SK-N-MC (cell line): ENCODE data around the gene PLBD2.

ENCODE experiments used
- DNase-seq: peaks from one replicate; pipeline ENCODE4 v3.0.0-alpha.2; 2011; ENCODE audit warnings: low read depth, low spot score
- H3K27ac ChIP-seq: fragments of 200-600 bp; sonication (generic); 2 replicates; pipeline ENCODE4 v1.5.1; 2016; ENCODE audit warnings: mixed run types
- H3K36me3 ChIP-seq: fragments of 200-600 bp; sonication (generic); 2 replicates; pipeline ENCODE4 v1.6.1; 2017; ENCODE audit warnings: antibody characterized with exemption, low read length, mixed read lengths; ENCODE audit not compliant: insufficient read depth
- H3K4me3 ChIP-seq: fragments of 200-600 bp; sonication (generic); 2 replicates; pipeline ENCODE4 v1.5.1; 2016
- H3K9ac ChIP-seq: fragments of 200-600 bp; sonication (generic); 2 replicates; pipeline ENCODE4 v1.8.0; 2017; ENCODE audit warnings: mixed run types, mixed read lengths; ENCODE audit not compliant: insufficient read length
- H3K9me3 ChIP-seq: fragments of 200-600 bp; sonication (generic); 2 replicates; pipeline ENCODE4 v1.6.1; 2017; ENCODE audit warnings: low read depth, mild to moderate bottlenecking, antibody characterized with exemption, low read length, moderate library complexity, mixed read lengths
- EZH2 ChIP-seq: fragments of 200-600 bp; sonication (generic); IDR thresholded peaks from one replicate; pipeline ENCODE4 v1.6.1; 2017; ENCODE audit warnings: antibody characterized with exemption
- FOXP2 ChIP-seq: optimal IDR thresholded peaks from 2 replicates; pipeline ENCODE3; 2011; ENCODE audit warnings: mild to moderate bottlenecking, moderate library complexity; ENCODE audit not compliant: insufficient read depth; ENCODE audit errors: extremely low read length, control extremely low read depth
- POLR2AphosphoS5 ChIP-seq: IDR thresholded peaks from 2 replicates; pipeline ENCODE4 v1.6.1; 2012; ENCODE audit warnings: mild to moderate bottlenecking, low read depth, low read length, borderline replicate concordance

Gene PLBD2

GRCh38 chr12:113385282-113385882 lies 27.0 kb downstream of the PLBD2 start:
- no peak for TF ChIP-seq POLR2AphosphoS5
- TF ChIP-seq FOXP2 = no peak
- TF ChIP-seq EZH2 = no peak
- no peak for DNase-seq
- Histone ChIP-seq H3K27ac (no peak overlapping the region), H3K9me3 (no peaks in the 10 kb centered on the region), H3K36me3 (no peaks in the 10 kb centered on the region; the same call in 1 of the 2 replicates), H3K4me3 (no peak overlapping the region), H3K9ac (no peak overlapping the region)

GRCh38 chr12:113386866-113387566 lies 28.6 kb downstream of the PLBD2 start:
- Histone ChIP-seq H3K9me3 (no peaks in the 10 kb centered on the region), H3K36me3 (no peaks in the 10 kb centered on the region), H3K27ac (no peak overlapping the region), H3K4me3 (no peak overlapping the region), H3K9ac (no peak overlapping the region)
- no peak for DNase-seq
- TF ChIP-seq FOXP2 (no peak), EZH2 (no peak), POLR2AphosphoS5 (no peak)

- H3K36me3 ChIP-seq = no peaks in the 10 kb centered on the region
- TF ChIP-seq POLR2AphosphoS5 (no peak), FOXP2 (no peak), EZH2 (no peak)
- H3K9ac ChIP-seq = no peak overlapping the region
- no peak overlapping the region for H3K4me3 ChIP-seq
- H3K9me3 ChIP-seq = no peaks in the 10 kb centered on the region
- no peak for DNase-seq
- no peak overlapping the region for H3K27ac ChIP-seq
Measured at GRCh38 chr12:113387631-113388030, 29.2 kb downstream of the PLBD2 start.

GRCh38 chr12:113388351-113388750 lies 30.0 kb downstream of the PLBD2 start:
- Histone ChIP-seq H3K4me3 (no peak overlapping the region), H3K9ac (no peak overlapping the region), H3K27ac (no peak overlapping the region), H3K36me3 (no peaks in the 10 kb centered on the region), H3K9me3 (no peaks in the 10 kb centered on the region)
- TF ChIP-seq FOXP2 (no peak), POLR2AphosphoS5 (no peak), EZH2 (no peak)
- no peak for DNase-seq

GRCh38 chr12:113390064-113391043 lies 32.0 kb downstream of the PLBD2 start:
- no peak overlapping the region for H3K4me3 ChIP-seq

GRCh38 chr12:113391145-113391544 lies 32.8 kb downstream of the PLBD2 start:
- no peaks in the 10 kb centered on the region for H3K9me3 ChIP-seq
- no peak overlapping the region for H3K9ac ChIP-seq
- no peak for DNase-seq
- H3K4me3 ChIP-seq = no peak overlapping the region
- TF ChIP-seq FOXP2 = no peak
- no peak for TF ChIP-seq EZH2
- no peak for TF ChIP-seq POLR2AphosphoS5
- H3K36me3 ChIP-seq = no peaks in the 10 kb centered on the region
- no peak overlapping the region for H3K27ac ChIP-seq

More at GRCh38 chr12:113390064-113391043, 32.0 kb downstream of the PLBD2 start:
- Histone ChIP-seq H3K27ac (no peak overlapping the region), H3K36me3 (no peaks in the 10 kb centered on the region), H3K9me3 (no peaks in the 10 kb centered on the region), H3K9ac (no peak overlapping the region)
- TF ChIP-seq POLR2AphosphoS5 = no peak
- no peak for TF ChIP-seq EZH2
- TF ChIP-seq FOXP2 = no peak
- DNase-seq = no peak

- TF ChIP-seq EZH2 = no peak
- no peaks in the 10 kb centered on the region for H3K9me3 ChIP-seq
- DNase-seq = no peak
- H3K27ac ChIP-seq = no peak overlapping the region
- no peak overlapping the region for H3K4me3 ChIP-seq
- H3K9ac ChIP-seq = no peak overlapping the region
- H3K36me3 ChIP-seq = no peaks in the 10 kb centered on the region
Measured at GRCh38 chr12:113391650-113392337, 33.4 kb downstream of the PLBD2 start.

GRCh38 chr12:113392520-113392919 lies 34.1 kb downstream of the PLBD2 start:
- H3K9ac ChIP-seq = no peak overlapping the region
- TF ChIP-seq FOXP2 = no peak
- TF ChIP-seq POLR2AphosphoS5 = no peak
- TF ChIP-seq EZH2 = no peak
- DNase-seq = no peak
- no peaks in the 10 kb centered on the region for H3K9me3 ChIP-seq
- no peaks in the 10 kb centered on the region for H3K36me3 ChIP-seq
- H3K27ac ChIP-seq = no peak overlapping the region
- no peak overlapping the region for H3K4me3 ChIP-seq
